HepG2 (cell line): Measurements from ENCODE around the gene EPHA2. TPM values are rescaled to one million over a fixed set of nuclear protein-coding genes. Genes with fewer than 3 reads are reported as not detected.

Experiments
- ADNP ChIP-seq: sonication (generic); formaldehyde crosslinking; IDR thresholded peaks from 2 replicates; pipeline ENCODE4 v1.4.0; 2020; ENCODE audit warnings: missing genetic modification reagents
- AFF4 ChIP-seq: sonication (generic); formaldehyde crosslinking; IDR thresholded peaks from 2 replicates; pipeline ENCODE4 v1.4.0; 2020; ENCODE audit warnings: missing genetic modification reagents
- DBP ChIP-seq: sonication (generic); formaldehyde crosslinking; IDR thresholded peaks from 2 replicates; pipeline ENCODE4 v1.4.0; 2020; ENCODE audit warnings: missing genetic modification reagents; ENCODE audit errors: not compliant biosample characterization
- FUBP1 ChIP-seq: sonication (generic); formaldehyde crosslinking; IDR thresholded peaks from 2 replicates; pipeline ENCODE4 v1.5.1; 2020; ENCODE audit warnings: missing genetic modification reagents, mild to moderate bottlenecking, borderline replicate concordance
- GTF2F1 ChIP-seq: fragments of 150-350 bp; IDR thresholded peaks from 2 replicates; pipeline ENCODE4 v1.6.1; 2014; ENCODE audit warnings: low read length
- HMGXB4 ChIP-seq, 2 experiments: sonication (generic) in 1 of 2; formaldehyde crosslinking in 1 of 2; IDR thresholded peaks; 2 replicates each; pipeline versions ENCODE4 v1.4.0 to v1.6.1; 2018 to 2020; ENCODE audit warnings: missing genetic modification reagents in 2 of 2, borderline replicate concordance in 1 of 2, low read depth in 1 of 2, mild to moderate bottlenecking in 1 of 2, missing biosample characterization in 1 of 2
- HNRNPL ChIP-seq: fragments of 200-400 bp; formaldehyde crosslinking; IDR thresholded peaks from 2 replicates; pipeline ENCODE4 v1.6.1; 2017; ENCODE audit warnings: mild to moderate bottlenecking, low read depth, low read length
- ISL2 ChIP-seq: sonication (generic); formaldehyde crosslinking; IDR thresholded peaks from 2 replicates; pipeline ENCODE4 v1.5.0; 2020; ENCODE audit warnings: missing genetic modification reagents
- JUND ChIP-seq: sonication (generic); formaldehyde crosslinking; IDR thresholded peaks from 2 replicates; pipeline ENCODE4 v1.8.0; 2022; ENCODE audit warnings: mild to moderate bottlenecking, missing genetic modification reagents
- KDM2A ChIP-seq: sonication (generic); formaldehyde crosslinking; IDR thresholded peaks from 2 replicates; pipeline ENCODE4 v1.4.0; 2020; ENCODE audit warnings: low read depth, missing genetic modification reagents, borderline replicate concordance
- NPAS2 ChIP-seq: sonication (generic); formaldehyde crosslinking; IDR thresholded peaks from 2 replicates; pipeline ENCODE4 v1.8.0; 2022; ENCODE audit warnings: mild to moderate bottlenecking, missing genetic modification reagents, borderline replicate concordance
- TSC22D2 ChIP-seq: sonication (generic); formaldehyde crosslinking; IDR thresholded peaks from 2 replicates; pipeline ENCODE4 v1.5.1; 2020; ENCODE audit warnings: missing genetic modification reagents, mild to moderate bottlenecking, borderline replicate concordance
- ZBTB1 ChIP-seq: sonication (generic); formaldehyde crosslinking; IDR thresholded peaks from 2 replicates; pipeline ENCODE4 v1.4.0; 2020; ENCODE audit warnings: missing genetic modification reagents, borderline replicate concordance
- ZNF124 ChIP-seq: sonication (generic); formaldehyde crosslinking; IDR thresholded peaks from 2 replicates; pipeline ENCODE4 v1.4.0; 2020; ENCODE audit warnings: missing genetic modification reagents
- ZNF382 ChIP-seq: sonication (generic); formaldehyde crosslinking; IDR thresholded peaks from 2 replicates; pipeline ENCODE4 v1.5.0; 2020; ENCODE audit warnings: missing genetic modification reagents, mild to moderate bottlenecking, borderline replicate concordance
- ZNF441 ChIP-seq: sonication (generic); formaldehyde crosslinking; IDR thresholded peaks from 2 replicates; pipeline ENCODE4 v1.7.0; 2021; ENCODE audit warnings: missing genetic modification reagents, borderline replicate concordance
- ZNF639 ChIP-seq: conservative IDR thresholded peaks from 2 replicates; pipeline ENCODE4 v1.6.1; 2018; ENCODE audit warnings: missing genetic modification reagents
- ZNF891 ChIP-seq: sonication (generic); formaldehyde crosslinking; IDR thresholded peaks from 2 replicates; pipeline ENCODE4 v1.5.0; 2020; ENCODE audit warnings: mild to moderate bottlenecking, missing genetic modification reagents
- polyA plus RNA-seq, 8 experiments: library from polyadenylated mRNA; depleted of rRNA in 3 of 8; stranded (reverse) in 7 of 8; unstranded in 1 of 8; fragments of >200 nt; fragmentation: Illumina TruSeq in 4 of 8; extraction: Trizol in 4 of 8; gene quantifications; 2 replicates each; pipeline versions ENCODE4 v1.2.1 to v1.2.3, GENCODE V29; 2011 to 2016; ENCODE audit warnings: low read depth in 4 of 8, missing spikeins in 1 of 8, mixed read lengths in 1 of 8; ENCODE audit not compliant: insufficient read depth in 1 of 8
- total RNA-seq, 5 experiments: library from RNA; depleted of rRNA; stranded (reverse); fragments of >200 nt; fragmentation: Illumina TruSeq; extraction: Trizol; gene quantifications; 2 replicates each; pipeline ENCODE4 v1.2.3, GENCODE V29; 2016; ENCODE audit warnings: low read depth in 1 of 5

EPHA2 gene
- total and polyA plus RNA-seq, 2 of the 13 experiments (the other 11 are each of a cell fraction or from before 2014, with no cell fraction given): 33.6 to 53.6 TPM

- TF ChIP-seq HMGXB4 (CRISPR knock-in tag; IDR thresholded peaks at IDR 0.05; ENCODE audit: borderline replicate concordance in 1 of 2, low read depth in 1 of 2) (peak in 1 of 2 experiments; percentile 34; a peak in 1 of 4 replicates), ZNF124 (CRISPR knock-in tag) (no peak), KDM2A (peak; percentile 53; the same call in 1 of the 2 replicates), AFF4 (CRISPR knock-in tag) (0 out of 2 replicates have a peak, but pooled peaks have one; percentile 48), TSC22D2 (CRISPR knock-in tag) (no peak), NPAS2 (no peak), HNRNPL (peak; percentile 86), ZBTB1 (CRISPR knock-in tag) (no peak), FUBP1 (CRISPR knock-in tag) (no peak), ZNF441 (CRISPR knock-in tag) (no peak), GTF2F1 (no peak), ISL2 (CRISPR knock-in tag) (peak; percentile 38; the same call in 1 of the 2 replicates), ADNP (CRISPR knock-in tag) (no peak), ZNF639 (CRISPR knock-in tag) (no peak; the same call in 1 of the 2 replicates), DBP (CRISPR knock-in tag) (peak; percentile 50), JUND (0 out of 2 replicates have a peak, but pooled peaks have one; percentile 32), ZNF382 (CRISPR knock-in tag) (no peak), ZNF891 (CRISPR knock-in tag) (no peak; the same call in 1 of the 2 replicates)
Observed at GRCh38 chr1:16155537-16156410, at the start of gene EPHA2 (continued).
